Suprapubic skin (tissue), 4 donors: ENCODE results near the gene AOC2. TPM values are rescaled to one million over a fixed set of nuclear protein-coding genes. Genes with fewer than 3 reads are reported as not detected.
A peak's percentile ranks its signal among the peaks of the same experiment; 100 is the strongest.

ENCODE experiments used
- DNase-seq, 2 donors: peaks; one replicate each; pipeline ENCODE4 v3.0.0-alpha.2; 2019; ENCODE audit warnings: low spot score in 2 of 2
- H3K27ac ChIP-seq: fragments of 200-600 bp; sonication (generic); one replicate; pipeline ENCODE4 v1.5.1; 2019
- H3K27me3 ChIP-seq: fragments of 200-600 bp; sonication (generic); one replicate; pipeline ENCODE4 v1.5.1; 2019
- H3K36me3 ChIP-seq: fragments of 200-600 bp; sonication (generic); one replicate; pipeline ENCODE4 v1.5.1; 2019
- H3K4me1 ChIP-seq: fragments of 200-600 bp; sonication (generic); one replicate; pipeline ENCODE4 v1.5.1; 2019
- H3K4me3 ChIP-seq: fragments of 200-600 bp; sonication (generic); one replicate; pipeline ENCODE4 v1.5.1; 2019; ENCODE audit warnings: mild to moderate bottlenecking
- H3K9me3 ChIP-seq: fragments of 200-600 bp; sonication (generic); one replicate; pipeline ENCODE4 v1.5.1; 2019
- EP300 ChIP-seq: sonication (generic); formaldehyde crosslinking; IDR thresholded peaks from one replicate; pipeline ENCODE4 v1.6.1; 2017; ENCODE audit warnings: antibody characterized with exemption
- POLR2A ChIP-seq, 2 donors: fragments of 450-650 bp; IDR thresholded peaks; one replicate each; pipeline ENCODE4 v1.6.1; 2017; ENCODE audit warnings: antibody characterized with exemption in 2 of 2, mild to moderate bottlenecking in 2 of 2, moderate library complexity in 2 of 2
- POLR2AphosphoS5 ChIP-seq, 3 donors: sonication (generic); formaldehyde crosslinking; IDR thresholded peaks; one replicate each; pipeline ENCODE4 v1.6.1; 2017; ENCODE audit warnings: antibody characterized with exemption in 3 of 3
- WGBS: methylation state at CpG from one replicate; pipeline ENCODE4 v1.1.5; 2018; 5-methylcytosine and 5-hydroxymethylcytosine counted together
- total RNA-seq, 4 donors: library from RNA; depleted of rRNA; stranded (reverse); fragments of >200 nt; gene quantifications; one replicate each; pipeline ENCODE4 v1.1.0, GENCODE V29; 2016
- TF ChIP-seq, protein P1 (sequence below), 2 donors: fragments of 200-600 bp in 1 of 2; fragments of 450-650 bp in 1 of 2; sonication (generic) in 1 of 2; IDR thresholded peaks; one replicate each; pipeline ENCODE4 v1.5.1; 2016 to 2019; ENCODE audit warnings: antibody characterized with exemption in 2 of 2, mild to moderate bottlenecking in 1 of 2, moderate library complexity in 1 of 2

The AOC2 gene
- total RNA-seq: 1 to 10 TPM in 3 of 4 donors, under 1 TPM in 1; 0.64 to 5.5 (median 2.1) TPM

DNA sequence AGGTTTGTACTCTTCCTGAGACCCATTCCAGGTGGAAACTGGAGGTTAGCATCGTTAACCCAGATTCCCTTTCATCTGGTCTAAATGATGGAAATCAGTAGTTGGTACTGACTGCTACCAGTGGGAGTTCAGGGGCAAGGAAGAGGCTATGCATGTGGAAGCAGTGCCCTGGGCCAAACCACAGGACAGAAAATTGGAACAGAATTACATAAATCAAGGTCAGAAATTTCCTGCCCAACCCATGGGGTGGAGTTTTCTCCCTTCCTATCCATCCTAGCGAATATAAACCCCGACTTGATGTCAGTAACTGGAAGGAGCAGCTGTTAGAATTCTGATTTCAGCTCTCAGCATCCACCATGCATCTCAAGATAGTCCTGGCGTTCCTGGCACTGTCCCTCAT lies at the start of gene AOC2:
AOC2 (plus strand) TSS at position 310 of the 400 bp plus-strand sequence; CDS start at position 357, 47 bp downstream.
- DNase-seq: no peak
- Histone ChIP-seq H3K27me3 (no peaks in the 10 kb centered on the region), H3K4me1 (peaks cover 13% of the 10 kb centered on the region), H3K27ac (no peak within 1 kb of the TSS), H3K36me3 (peaks cover 63% of the 10 kb centered on the region), H3K4me3 (no peak within 1 kb of the TSS), H3K9me3 (no peaks in the 10 kb centered on the region)
- TF ChIP-seq EP300: no peak
- TF ChIP-seq, protein P1, sequence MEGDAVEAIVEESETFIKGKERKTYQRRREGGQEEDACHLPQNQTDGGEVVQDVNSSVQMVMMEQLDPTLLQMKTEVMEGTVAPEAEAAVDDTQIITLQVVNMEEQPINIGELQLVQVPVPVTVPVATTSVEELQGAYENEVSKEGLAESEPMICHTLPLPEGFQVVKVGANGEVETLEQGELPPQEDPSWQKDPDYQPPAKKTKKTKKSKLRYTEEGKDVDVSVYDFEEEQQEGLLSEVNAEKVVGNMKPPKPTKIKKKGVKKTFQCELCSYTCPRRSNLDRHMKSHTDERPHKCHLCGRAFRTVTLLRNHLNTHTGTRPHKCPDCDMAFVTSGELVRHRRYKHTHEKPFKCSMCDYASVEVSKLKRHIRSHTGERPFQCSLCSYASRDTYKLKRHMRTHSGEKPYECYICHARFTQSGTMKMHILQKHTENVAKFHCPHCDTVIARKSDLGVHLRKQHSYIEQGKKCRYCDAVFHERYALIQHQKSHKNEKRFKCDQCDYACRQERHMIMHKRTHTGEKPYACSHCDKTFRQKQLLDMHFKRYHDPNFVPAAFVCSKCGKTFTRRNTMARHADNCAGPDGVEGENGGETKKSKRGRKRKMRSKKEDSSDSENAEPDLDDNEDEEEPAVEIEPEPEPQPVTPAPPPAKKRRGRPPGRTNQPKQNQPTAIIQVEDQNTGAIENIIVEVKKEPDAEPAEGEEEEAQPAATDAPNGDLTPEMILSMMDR (IDR thresholded peaks at IDR 0.05): no peak
- no peak for TF ChIP-seq POLR2AphosphoS5 (IDR thresholded peaks at IDR 0.05)
- TF ChIP-seq POLR2A (IDR thresholded peaks at IDR 0.05): no peak
- 52% methylated on average over 4 of the region's 4 CpGs for WGBS

DNA sequence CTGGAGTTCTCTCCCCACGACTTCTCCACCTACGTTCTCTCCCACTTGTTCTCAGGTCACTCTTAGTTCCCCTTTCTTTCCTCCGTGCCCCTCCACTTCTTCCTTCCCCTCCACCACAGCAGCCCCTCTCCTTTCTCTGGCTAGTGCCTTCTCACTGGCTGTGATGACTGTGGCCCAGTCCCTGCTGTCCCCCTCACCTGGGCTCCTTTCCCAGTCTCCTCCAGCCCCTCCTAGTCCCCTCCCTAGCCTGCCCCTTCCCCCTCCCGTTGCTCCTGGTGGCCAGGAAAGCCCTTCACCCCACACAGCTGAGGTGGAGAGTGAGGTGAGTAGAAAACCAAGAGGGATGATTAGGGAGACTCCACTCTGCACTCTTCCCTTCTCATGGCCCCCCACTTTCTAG lies 49.3 kb upstream of the AOC2 start:
- no peak overlapping the region for H3K4me3 ChIP-seq
- H3K27me3 ChIP-seq: no peaks in the 10 kb centered on the region
- peaks cover 11% of the 10 kb centered on the region for H3K36me3 ChIP-seq
- no peak overlapping the region for H3K27ac ChIP-seq
- TF ChIP-seq POLR2AphosphoS5 (IDR thresholded peaks at IDR 0.05): no peak
- TF ChIP-seq, protein P1 (IDR thresholded peaks at IDR 0.05): no peak
- no peak for TF ChIP-seq POLR2A (IDR thresholded peaks at IDR 0.05)
- TF ChIP-seq EP300: no peak
- no peaks in the 10 kb centered on the region for H3K9me3 ChIP-seq
- no peak for DNase-seq
- H3K4me1 ChIP-seq: peaks cover 29% of the 10 kb centered on the region
- WGBS: 68% methylated on average over 4 of the region's 4 CpGs

DNA sequence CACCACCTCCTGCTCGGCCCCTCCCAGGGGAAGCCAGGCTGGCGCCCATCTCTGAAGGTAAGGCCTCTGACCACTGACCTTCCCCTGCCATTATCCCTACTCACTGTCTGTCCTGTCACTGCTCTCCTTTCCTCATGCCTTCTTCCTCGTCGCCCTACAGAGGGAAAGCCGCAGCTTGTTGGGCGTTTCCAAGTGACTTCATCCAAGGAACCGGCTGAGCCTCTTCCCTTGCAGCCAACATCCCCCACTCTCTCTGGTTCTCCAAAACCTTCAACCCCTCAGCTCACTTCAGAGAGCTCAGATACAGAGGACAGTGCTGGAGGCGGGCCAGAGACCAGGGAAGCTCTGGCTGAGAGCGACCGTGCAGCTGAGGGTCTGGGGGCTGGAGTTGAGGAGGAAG lies 48.9 kb upstream of the AOC2 start:
- WGBS: 73% methylated on average over 10 of the region's 10 CpGs
- DNase-seq: no peak
- Histone ChIP-seq H3K27me3 (no peaks in the 10 kb centered on the region), H3K9me3 (no peaks in the 10 kb centered on the region), H3K27ac (no peak overlapping the region), H3K4me3 (no peak overlapping the region), H3K4me1 (peaks cover 29% of the 10 kb centered on the region), H3K36me3 (peaks cover 11% of the 10 kb centered on the region)
- TF ChIP-seq, protein P1 (IDR thresholded peaks at IDR 0.05): no peak
- TF ChIP-seq POLR2AphosphoS5 (IDR thresholded peaks at IDR 0.05) (no peak), EP300 (no peak), POLR2A (IDR thresholded peaks at IDR 0.05) (no peak)

DNA sequence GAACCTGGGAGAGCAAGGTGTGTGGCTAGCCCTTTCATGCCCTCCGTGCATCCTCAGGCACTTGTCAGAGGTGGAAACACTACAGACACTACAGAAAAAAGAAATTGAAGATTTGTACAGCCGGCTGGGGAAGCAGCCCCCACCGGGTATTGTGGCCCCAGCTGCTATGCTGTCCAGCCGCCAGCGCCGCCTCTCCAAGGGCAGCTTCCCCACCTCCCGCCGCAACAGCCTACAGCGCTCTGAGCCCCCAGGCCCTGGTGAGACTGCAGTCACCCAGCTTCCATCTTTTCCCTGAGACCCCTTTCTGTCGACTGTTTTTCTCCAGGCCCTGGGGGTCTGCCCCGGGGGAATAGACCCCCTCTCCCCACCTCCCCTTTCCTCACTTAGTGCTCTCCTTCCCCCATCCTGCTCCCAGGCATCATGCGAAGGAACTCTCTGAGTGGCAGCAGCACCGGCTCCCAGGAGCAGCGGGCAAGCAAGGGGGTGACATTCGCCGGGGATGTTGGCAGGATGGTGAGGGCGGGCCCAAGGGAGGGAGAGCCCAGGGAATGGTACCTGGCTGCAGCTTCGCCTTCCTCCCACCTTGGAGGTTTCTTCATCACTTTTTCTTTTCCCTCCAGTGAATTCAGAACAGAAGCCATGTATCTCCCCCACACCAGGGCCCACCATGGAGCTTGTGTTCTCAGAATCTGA lies 48.2 kb upstream of the AOC2 start:
- Histone ChIP-seq H3K27ac (no peak overlapping the region), H3K4me3 (no peak overlapping the region), H3K9me3 (no peaks in the 10 kb centered on the region), H3K27me3 (no peaks in the 10 kb centered on the region), H3K36me3 (peaks cover 11% of the 10 kb centered on the region), H3K4me1 (peaks cover 29% of the 10 kb centered on the region)
- WGBS: 90% methylated on average over 17 of the region's 18 CpGs
- no peak for DNase-seq
- TF ChIP-seq, protein P1 (IDR thresholded peaks at IDR 0.05): no peak
- TF ChIP-seq POLR2A (IDR thresholded peaks at IDR 0.05) (no peak), EP300 (no peak), POLR2AphosphoS5 (IDR thresholded peaks at IDR 0.05) (no peak)

DNA sequence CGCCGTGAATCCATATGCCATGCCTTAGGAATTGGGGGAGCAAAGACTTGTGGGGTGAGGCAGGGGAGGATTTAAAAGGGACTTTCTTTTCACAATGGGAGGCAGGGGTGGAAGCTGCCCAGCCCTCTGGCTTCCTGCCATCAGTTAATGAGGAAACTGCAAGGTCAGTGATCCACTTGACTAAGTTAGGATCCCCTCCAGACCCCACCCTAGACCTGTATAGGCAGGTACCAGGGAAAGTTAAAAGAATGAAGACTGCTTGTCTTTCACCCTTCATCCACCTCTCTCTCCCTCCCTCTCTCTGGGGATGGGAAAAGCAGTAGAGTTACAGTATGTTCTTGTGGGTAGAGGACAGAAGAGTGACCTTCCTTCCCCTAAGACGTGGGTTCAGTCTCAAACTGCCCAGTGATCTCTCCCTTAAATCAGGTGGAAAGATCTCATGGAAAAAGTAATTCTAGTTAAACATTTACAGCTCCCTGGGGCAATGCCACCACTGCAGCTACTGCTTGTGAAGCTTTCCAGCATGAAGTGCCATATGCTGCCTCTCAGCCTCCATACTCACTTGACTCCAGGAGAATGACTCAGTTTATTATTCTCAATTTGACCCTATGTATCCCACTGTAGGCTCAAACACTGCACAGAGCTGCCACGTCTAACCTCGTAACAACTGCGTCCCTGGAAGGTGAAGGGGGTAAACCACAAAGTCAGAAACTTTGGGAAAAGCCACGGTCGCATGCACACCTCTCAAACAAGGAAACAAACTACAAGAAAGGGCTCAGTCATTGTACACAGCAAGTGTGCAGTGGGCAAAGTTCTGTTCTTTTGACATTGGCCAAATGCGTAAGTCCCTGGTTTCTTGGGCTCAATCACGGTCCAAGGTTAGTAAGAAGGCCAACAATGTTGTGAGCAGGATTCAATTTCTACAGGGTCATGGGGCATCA lies 47.0 kb upstream of the AOC2 start:
- Histone ChIP-seq H3K4me1 (peaks cover 29% of the 10 kb centered on the region), H3K9me3 (no peaks in the 10 kb centered on the region), H3K36me3 (peaks cover 11% of the 10 kb centered on the region), H3K27ac (no peak overlapping the region), H3K4me3 (peak overlapping the region; percentile 77), H3K27me3 (no peaks in the 10 kb centered on the region)
- WGBS: 77% methylated on average over 10 of the region's 10 CpGs
- DNase-seq: no peak
- TF ChIP-seq POLR2AphosphoS5 (IDR thresholded peaks at IDR 0.05): no peak
- TF ChIP-seq, protein P1 (IDR thresholded peaks at IDR 0.05): no peak
- no peak for TF ChIP-seq POLR2A (IDR thresholded peaks at IDR 0.05)
- TF ChIP-seq EP300: no peak
